GM12801 (cell line): ENCODE results near the gene TMEM209.

Experiments
- TF ChIP-seq, protein P1 (sequence below): IDR thresholded peaks from one replicate; pipeline ENCODE4 v1.5.1; 2011; ENCODE audit warnings: control low read depth; ENCODE audit not compliant: insufficient read length; ENCODE audit errors: extremely low read depth

TMEM209 gene

DNA sequence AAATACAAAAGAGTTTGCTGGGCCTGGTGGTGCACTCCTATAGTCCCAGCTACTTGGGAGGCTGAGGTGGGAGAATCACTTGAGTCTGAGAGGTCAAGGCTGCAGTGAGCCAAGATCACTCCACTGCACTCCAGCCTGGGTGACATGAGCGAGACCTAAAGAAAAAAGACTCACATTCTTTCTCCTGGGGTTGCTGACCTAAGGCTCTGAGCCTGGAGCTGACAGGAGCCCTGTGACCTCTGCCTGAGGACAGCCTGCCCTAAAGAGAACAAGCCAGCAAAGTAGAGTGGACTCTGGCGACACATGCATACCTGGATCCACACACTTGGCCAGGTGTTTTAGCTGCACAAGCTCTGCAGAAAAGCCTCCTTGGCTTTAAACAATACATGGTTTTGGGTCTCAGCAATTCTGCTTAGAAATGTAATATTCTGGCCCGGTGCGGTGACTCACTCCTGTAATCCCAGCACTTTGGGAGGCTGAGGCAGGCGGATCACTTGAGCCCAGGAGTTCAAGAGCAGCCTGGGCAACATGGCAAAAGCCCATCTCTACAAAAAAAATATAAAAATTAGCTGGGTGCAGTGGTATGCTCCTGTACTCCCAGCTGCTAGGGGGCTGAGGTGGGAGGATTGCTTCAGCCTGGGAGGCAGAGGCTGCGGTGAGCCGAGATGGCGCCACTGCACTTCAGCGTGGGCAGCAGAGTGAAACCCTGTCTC is 58.4 kb downstream of the TMEM209 start:
- TF ChIP-seq, protein P1, sequence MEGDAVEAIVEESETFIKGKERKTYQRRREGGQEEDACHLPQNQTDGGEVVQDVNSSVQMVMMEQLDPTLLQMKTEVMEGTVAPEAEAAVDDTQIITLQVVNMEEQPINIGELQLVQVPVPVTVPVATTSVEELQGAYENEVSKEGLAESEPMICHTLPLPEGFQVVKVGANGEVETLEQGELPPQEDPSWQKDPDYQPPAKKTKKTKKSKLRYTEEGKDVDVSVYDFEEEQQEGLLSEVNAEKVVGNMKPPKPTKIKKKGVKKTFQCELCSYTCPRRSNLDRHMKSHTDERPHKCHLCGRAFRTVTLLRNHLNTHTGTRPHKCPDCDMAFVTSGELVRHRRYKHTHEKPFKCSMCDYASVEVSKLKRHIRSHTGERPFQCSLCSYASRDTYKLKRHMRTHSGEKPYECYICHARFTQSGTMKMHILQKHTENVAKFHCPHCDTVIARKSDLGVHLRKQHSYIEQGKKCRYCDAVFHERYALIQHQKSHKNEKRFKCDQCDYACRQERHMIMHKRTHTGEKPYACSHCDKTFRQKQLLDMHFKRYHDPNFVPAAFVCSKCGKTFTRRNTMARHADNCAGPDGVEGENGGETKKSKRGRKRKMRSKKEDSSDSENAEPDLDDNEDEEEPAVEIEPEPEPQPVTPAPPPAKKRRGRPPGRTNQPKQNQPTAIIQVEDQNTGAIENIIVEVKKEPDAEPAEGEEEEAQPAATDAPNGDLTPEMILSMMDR = no peak

GRCh38 chr7:130145424-130146100 is 59.6 kb downstream of the TMEM209 start:
- TF ChIP-seq, protein P1 = no peak

GRCh38 chr7:130144312-130145171 is 60.7 kb downstream of the TMEM209 start:
- TF ChIP-seq, protein P1 = no peak

GRCh38 chr7:130143986-130144311 is 61.3 kb downstream of the TMEM209 start:
- TF ChIP-seq, protein P1 = no peak

GRCh38 chr7:130143334-130143732 is 61.9 kb downstream of the TMEM209 start:
- TF ChIP-seq, protein P1 = no peak

- TF ChIP-seq, protein P1 = no peak
Measured at GRCh38 chr7:130142654-130143333, 62.4 kb downstream of the TMEM209 start.
